GM19035 (cell line): Measurements from ENCODE around the gene STX16.

ENCODE experiments used
- ATAC-seq: cut with Tn5 transposase; IDR thresholded peaks from one replicate; pipeline ENCODE4 v1.9.1; 2021; ENCODE audit not compliant: unreplicated experiment

The STX16 gene

DNA sequence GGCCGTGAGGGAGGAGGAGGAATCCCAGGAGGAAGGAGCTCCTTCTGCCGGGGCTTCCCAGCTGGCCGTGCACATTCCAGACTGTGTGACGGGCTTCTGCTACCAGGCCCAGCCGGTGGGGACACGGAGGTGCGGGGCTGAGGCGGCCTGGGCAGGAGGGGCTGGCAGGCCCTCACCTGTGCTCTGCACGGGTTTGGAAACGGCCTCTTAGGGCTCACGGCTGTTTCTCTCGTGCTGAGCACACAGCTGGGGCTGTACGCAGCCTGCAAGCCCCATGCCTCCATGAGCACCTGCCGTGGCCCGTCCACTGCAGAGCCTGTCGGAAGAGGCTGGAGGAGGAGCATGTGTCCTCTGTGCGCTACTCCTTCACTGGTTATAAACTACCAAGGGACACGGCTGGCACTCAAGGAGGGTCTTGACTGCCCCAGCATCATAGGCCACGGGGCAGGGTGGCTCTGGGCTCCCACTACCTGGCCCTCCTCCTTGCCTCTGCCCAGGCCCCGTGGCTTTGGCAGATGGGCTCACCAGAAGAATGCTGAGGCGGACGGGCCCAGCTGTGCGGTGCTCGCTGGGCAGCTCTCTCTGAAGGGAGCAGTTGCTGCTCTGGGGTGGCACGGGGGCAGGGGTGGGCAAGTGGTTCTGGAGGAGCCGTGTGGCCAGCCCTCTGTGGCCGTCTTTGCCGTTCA is 57.3 kb downstream of the STX16 start:
- no peak for ATAC-seq

DNA sequence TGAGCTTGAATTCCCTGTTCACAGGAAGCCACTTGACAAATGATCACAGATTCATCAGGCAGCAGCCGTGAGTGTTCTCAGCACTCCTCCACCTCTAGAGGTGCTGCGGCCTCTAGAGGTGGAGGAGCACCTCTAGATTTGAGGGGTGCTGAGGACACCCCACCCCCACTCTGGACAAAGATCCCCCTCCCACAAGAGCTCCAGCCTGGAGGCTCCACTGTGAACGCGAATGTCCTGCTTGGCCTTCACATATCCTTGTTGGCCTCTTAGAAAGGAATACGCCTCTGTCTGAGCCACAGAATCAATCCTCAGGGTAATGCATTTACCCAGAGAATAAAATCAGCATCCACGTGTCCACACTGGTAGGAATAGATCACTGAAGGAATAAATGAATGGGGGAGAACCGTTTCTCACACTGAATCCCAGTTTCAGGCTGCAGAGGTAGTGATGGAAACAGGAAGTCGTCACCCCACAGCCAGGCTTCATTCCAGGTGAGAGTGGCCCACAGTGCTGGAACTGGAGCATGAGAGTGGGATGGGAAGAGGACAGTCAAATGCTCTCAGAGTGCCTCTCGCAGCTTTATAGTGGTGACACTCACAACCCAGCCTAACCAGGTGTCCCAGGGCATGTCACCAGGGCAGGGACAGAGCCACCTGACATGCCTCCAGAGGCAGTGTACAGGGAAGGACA is 58.1 kb downstream of the STX16 start:
- no peak for ATAC-seq

DNA sequence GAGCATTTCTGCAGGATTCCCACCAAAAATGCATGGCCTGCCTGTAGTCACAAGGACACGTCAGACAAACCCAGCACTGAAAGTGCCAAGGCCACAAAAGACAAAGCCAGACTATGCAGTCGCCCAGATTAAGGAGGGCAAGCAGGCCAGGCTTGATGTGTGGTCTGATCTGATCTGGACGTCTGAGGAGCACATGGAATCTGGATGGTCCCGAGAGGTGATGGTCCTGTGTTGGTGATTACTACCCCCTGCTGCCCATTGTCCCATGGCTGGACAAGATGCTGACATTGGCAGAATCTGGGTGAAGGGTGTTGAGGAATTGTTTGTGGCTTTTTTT is 58.6 kb downstream of the STX16 start:
- ATAC-seq = no peak

DNA sequence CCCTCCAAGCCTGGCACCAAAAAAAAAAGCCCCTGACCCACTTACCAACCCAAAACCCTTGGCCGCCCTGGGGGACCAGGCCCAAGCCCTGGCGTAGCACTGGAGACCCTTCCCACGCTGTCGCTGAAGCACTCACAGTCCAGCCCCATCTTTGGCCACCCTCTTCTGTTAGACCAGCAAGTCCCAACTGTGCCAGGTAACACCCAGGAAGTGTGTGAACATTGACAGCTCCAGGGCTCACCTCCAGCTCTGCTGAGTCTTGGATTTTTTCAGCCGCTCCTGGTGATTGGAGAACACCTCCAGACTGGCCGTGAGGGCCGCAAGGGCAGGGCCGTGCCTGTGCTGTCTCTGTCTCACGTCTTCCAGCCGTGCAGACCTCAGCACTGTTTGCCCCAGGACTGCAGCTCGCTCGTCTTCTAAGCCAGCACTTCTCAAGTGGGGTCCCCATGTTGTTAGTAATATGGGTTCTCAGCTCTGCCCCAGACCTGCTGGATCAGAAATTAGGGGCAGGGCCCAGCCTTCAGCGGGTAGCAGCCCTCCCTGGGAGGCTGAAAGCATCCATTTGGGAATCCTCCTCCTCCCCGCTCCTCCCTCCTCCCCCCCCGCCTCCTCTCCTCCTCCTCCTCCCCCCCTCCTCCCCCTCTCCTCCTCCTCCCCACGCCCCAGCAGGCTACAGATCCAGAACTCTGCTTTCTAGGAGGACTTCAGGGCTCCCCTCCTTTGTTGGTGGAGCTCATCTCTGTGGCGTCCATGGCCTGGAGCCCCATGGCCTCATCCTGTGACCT is 59.6 kb downstream of the STX16 start:
- no peak for ATAC-seq

DNA sequence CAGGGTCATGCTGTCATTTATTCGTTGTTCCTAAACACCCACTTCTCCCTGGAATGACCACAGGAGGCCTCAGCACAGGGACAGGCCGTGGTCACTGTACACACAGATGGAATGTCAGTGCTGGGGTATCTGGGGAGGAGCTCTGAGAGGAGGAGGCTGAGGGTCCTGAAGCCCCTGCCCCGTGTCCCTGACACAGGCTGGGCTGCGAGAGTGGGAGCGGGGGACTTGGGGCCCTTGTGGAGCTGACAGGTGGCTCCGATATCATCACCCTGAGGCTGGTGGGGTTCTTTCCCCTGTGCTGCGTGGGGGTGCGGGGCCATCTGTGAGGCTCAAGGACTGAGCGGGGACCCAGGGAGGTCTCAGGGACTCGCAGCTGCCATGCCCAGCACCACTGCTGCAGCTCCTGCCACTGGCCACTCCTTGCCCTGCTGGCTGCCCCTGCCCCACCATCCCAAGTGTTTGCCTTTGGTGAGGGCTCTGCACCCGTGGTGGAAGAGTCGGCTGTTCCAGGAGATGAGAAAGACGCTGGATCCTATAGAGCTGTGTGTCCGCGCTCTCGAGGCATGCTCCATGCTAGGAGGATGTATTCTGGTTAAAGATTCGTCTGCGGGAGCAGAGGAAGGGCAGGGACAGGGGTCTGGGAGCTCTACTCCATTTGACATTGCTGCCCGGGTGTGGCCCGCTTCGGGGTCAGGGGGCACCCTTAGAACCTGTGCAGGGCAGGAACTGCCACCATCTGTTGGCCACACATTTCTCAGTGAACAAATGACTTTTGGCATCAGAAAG is 60.4 kb downstream of the STX16 start:
- no peak for ATAC-seq

DNA sequence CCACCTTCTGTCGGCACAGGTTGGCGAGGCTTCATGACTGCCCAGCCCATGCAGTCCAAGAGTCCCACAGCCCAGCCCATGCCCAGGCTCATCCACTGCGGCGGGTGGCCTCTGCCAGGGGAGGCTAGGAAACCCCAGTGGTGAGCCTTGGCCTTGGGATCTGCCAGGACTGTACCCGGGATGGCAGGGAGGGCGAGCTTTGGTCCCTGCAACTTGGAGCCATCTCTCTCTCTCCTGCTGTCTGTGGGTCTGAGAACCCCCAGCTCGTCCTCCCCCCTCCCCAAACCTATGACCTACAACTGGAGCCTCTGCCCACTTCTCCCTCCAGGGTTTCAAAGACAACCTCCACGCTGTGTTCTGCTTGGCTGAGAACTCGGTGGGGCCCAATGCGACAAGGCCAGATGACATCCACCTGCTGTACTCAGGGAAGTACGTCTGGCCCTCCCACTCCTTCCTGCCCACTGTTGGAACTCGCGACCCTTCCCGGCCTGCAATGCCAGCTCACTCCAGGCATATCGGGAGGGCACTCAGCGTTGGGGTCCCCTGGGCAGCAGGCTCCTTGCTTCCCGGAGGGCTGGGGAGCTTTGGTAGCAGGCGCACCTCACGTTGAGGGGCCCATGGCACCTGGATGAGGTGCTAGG is 61.2 kb downstream of the STX16 start:
- ATAC-seq = no peak

DNA sequence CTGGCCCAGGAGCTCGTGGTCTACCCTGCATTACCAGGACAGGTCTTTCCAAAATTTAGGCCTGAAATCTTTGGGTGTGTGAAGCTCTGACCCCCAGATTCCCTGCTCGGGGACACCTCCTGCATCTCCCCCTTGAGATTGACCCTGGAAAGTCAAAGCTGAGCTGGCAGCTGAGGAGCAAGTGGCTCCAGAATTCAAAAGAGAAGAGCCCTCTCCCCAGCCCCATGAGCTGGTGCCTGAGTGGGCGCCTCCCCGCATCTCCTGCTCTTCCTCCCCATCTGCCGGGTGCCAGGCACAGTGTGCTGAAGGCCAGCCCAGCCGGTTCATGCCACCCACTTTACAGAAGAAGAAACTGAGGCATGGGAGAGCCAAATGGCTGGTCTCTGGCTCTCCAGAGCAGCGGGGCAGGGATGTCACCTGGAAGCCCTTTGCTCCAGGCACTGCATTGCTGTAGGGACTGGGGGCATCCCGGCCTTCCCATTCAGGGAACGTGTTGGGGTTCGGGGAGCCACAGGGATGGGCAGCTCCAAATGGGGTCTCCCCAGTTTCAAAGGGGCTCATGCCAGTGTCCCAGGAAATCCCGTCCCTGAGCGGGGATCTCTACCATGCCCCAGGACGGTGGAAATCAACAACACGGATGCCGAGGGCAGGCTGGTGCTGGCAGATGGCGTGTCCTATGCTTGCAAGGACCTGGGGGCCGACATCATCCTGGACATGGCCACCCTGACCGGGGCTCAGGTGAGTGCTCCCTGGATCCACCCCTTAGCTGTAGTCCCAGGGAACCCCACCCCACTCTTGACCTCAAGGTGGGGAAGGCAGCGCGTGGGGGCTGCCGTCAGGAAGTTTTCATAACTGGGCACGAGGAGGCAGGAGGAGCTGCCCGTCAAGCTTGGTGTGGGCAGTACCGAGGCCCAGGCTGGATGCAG is 62.0 kb downstream of the STX16 start:
- ATAC-seq = no peak

DNA sequence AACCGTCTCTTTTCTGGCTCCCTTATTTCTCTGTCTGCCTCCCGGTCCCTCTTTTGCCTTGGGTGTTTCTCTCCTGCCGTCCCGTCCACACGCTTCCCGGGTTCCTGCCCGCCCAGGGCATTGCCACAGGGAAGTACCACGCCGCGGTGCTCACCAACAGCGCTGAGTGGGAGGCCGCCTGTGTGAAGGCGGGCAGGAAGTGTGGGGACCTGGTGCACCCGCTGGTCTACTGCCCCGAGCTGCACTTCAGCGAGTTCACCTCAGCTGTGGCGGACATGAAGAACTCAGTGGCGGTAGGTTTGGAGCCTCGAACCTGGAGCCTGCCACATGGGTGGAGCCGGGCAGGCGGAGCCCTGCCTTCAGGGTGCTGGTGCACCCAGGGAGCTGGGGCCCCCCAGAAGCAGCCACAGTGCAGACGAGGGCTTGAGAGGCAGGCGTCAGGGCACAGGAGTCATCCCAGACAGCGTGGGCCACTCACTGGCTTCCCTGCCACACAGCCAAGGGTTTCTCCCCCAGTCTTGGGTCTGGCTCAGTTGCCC is 62.8 kb downstream of the STX16 start:
- ATAC-seq = no peak

DNA sequence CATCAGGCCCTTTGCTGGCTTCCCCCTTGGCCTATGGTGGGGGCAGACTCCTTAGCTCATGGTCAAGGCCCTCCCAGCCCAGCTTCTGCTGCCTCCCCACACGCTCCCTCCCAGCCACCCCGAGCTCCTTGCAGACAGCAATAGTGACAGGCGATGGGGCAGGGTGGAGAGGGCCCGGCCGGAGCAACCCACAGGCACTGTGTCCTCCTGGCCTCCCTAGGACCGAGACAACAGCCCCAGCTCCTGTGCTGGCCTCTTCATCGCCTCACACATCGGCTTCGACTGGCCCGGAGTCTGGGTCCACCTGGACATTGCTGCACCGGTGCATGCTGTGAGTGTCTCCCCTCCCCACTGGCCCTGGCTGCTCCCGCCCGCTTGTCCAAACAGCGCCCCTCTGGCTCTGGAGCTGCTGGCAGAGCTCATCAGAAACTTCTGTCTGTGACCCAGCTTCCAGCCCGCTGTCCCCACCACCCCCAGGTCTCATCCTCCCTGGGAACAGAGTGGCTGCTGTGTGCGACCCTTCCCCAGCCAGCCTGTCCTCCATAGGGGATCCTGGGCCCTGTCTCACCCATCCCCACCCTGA is 63.3 kb downstream of the STX16 start:
- ATAC-seq = no peak

DNA sequence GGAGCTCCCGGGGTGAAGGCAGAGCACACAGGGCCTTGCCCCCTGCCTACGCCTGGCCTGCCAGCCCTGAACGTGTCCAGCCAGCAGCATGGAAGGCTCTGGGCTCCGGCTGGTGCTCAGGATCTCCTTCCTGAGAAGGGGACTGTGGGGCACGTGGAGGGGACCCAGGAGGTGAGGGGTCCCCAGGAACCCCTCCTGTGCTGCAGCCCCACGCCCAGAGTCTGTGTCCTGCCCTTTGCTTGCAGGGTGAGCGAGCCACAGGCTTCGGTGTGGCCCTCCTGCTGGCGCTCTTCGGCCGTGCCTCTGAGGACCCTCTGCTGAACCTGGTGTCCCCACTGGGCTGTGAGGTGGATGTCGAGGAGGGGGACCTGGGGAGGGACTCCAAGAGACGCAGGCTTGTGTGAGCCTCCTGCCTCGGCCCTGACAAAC is 63.9 kb downstream of the STX16 start:
- no peak for ATAC-seq

DNA sequence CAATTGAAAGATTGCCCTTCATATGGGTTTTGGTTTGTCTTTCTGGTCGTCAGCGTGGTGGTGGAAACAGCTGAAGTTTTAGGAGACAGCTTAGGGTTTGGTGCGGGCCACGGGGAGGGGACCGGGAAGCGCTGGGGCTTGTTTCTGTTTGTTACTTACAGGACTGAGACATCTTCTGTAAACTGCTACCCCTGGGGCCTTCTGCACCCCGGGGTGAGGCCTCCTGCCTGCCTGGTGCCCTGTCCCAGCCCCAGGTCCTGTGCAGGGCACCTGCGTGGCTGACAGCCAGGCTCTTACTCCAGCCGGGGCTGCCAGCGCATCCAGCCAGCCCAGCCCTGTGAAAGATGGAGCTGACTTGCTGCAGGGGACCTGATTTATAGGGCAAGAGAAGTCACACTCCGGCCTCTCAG is 64.3 kb downstream of the STX16 start:
- no peak for ATAC-seq

DNA sequence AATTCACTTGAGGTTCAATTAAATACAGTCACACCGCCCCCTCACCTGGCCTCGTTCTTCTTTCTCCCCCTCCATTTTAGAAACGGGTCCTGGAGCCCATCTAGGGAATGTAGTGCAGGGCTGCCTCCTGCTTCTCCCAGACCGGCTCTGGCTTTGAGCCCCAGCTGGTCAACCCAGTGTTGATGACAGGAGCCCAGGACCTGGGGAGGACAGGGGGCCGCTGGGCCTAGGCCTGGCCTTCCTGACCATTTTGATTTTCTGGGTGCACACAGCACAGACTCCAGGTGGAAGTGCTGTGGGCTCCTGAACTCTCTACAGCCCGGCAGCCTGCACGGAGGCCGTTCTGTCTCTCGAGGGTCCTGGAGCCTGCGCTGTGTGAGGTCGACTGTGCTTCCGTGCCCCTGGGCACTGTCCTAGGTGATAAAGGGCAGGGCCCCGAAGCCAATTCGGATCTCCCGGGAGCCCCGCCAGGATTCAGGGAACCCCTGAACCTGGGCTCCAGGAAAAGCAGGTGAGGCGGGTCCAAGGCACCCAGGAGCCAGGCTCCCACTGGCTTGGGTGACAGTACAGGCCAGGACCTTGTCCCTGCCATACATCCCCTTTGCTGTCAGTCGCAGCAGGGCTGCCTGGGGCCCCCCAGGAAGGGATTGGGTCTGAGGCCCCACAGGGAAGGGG is 64.9 kb downstream of the STX16 start:
- no peak for ATAC-seq

DNA sequence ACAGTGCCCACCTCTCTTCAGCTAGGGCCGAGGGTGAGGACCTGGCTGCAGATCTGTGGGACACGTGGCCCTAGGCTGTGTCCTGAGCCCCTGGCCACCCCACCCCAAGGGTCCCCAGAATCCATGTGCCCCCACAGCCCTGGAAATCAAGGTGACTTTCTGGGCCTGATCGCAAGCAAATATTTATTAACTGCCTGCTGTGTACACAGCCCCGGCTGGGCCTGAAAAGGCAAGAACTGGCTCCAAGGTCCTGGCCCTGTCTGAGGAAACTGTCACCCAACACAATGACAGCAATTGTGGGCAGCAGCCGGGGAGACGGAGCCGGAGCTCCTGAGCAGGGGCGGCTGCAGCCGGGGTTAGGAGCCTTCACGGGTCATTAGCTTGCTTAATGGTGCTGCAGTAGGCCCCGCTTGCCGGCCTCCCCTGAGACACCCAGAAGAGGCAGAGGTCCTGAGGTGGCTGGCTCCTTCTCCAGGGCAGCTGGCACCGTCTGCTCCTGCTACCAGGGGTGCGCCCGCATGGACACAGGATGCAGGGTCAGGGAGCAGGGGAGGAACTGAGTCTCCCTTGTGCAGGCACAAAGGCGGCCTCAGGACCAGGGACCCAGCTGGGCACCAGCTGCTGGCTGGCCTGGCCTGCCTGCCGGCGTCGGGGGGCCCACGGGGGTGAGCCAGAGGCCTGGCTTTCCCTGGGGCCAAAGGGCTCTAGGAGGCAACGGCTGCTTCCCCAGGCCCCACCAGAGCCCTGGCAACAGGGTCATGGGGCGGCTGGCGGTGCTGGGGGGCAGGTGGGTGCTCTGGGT is 65.6 kb downstream of the STX16 start:
- no peak for ATAC-seq

DNA sequence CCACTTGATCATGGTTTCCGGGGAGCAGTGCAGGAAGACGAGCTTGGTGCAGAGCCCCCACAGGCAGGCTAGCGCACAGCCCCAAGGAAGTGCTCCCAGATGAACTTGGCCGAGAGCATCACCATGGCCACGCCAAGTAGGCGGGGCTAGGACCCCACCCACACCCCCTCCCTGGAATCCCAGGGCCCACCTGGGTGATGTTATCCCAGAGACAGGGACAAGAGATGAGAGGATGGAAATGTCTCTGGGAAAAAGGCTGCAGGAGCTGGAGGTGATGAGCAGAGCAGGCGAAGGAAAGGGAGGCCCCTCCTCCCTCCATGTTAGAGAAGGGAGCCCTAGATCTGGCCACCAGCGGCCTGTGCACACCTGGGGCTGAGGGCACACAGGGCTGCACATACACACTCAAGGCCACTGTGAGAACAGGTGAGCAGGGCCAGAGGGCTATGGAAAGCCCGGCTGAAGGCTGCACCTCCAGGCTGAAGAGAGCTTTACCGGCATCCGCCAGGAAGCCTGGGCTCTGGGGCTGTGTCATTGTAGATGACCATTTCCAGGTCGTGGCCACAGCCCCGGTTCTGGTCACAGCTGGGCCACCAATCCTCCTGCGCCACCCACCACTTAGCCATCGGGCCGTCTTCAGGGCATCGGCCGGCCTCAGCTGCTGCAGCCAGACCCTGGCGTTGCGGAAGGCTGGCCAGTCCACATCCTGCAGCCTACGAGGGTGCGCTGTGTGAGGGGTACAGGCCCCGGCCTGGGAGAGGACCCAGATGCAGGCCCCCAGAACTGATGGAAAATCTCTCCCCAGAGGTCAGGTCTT is 66.4 kb downstream of the STX16 start:
- ATAC-seq = no peak

DNA sequence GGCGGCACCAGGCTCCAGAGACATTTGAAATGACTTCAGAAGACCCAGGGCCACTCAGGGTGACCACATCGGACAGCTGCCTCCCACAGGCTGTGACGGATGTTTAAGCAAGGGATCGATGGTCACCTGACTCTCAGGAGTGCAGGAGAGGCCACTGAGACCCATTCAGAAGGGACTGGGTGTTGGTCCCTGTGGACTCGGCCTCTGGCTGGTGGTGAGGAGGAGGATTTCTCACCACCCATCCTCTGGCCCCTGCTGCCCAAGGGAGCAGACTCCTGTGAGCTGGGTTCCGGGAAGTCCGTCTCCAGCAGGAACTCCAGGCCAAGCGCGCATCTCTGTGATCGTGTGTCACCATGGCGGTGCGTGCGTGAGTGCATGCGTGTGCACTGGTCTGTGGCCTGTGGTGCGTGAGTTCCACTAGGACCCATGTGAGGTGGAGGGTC is 67.1 kb downstream of the STX16 start:
- no peak for ATAC-seq

DNA sequence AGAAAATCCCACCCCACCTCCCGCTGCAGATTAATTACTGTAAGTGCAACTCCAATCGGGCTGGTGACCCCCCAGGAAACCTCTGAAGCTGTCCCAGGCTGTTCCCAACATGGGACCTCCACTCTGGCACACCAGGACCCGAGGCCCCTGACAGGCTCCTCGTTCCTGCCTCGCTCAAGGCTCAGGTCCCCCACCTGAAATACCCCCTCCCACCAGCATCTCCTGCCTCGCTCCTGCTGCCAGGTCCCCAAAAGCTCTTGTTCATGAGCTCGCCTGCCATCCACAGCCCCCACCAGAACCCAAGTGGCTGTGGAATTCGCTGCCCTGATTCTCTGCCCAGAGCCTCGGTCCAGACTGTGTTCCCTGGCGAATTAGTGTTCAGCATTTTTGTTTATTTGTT is 67.6 kb downstream of the STX16 start:
- no peak for ATAC-seq

DNA sequence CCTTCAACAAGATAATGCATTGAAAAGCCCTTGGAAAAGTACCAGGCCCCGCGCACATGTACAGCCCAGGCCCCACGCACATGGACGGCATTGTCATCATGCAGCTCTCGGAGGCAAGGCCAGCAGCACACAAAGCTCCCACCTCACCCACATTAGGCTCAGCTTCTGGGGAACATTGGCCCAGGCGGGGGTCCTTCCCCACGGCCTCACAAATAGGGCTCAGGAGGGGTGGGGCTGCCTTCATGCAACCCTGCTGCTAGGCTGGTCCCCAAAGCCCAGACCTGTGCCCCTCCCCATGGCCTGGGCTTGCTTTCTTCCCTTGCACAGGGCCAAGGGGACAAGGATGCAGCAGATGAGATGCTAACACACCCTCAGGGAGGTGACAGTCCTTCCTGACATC is 68.2 kb downstream of the STX16 start:
- no peak for ATAC-seq
